ENCODE data around the gene MYLK.
A peak's percentile ranks its signal among the peaks of the same experiment; 100 is the strongest.

MYLK gene

DNA sequence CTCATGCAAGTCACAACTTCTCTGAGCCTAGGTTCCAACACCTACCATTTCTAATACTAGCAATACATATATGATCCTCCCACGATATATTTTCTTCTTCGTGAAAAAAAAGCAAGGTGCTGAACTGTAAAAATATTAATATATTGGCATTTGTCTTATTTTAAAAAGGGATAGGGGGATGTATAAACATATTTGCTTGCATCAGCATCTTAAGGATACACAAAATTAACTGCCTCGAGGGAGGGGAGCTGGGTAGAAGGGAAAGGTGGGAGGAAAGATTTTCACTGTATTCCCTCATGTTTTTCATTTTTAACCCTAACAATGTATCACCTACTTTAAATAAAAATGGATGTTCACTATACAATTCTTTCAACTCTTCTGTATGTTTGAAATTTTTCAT is 300.6 kb downstream of the MYLK start:
- Histone ChIP-seq H3K27me3 (replicated peaks; ENCODE audit: control insufficient read depth, insufficient read depth, low read length) (no peaks in the 10 kb centered on the region), H3K4me3 (replicated peaks; ENCODE audit: low read depth, low read length) (peak overlapping the region; percentile 87), H3K36me3 (ENCODE audit: control insufficient read depth, insufficient read depth, low read length) (peaks cover 3% of the 10 kb centered on the region)
- TF ChIP-seq, protein P1, sequence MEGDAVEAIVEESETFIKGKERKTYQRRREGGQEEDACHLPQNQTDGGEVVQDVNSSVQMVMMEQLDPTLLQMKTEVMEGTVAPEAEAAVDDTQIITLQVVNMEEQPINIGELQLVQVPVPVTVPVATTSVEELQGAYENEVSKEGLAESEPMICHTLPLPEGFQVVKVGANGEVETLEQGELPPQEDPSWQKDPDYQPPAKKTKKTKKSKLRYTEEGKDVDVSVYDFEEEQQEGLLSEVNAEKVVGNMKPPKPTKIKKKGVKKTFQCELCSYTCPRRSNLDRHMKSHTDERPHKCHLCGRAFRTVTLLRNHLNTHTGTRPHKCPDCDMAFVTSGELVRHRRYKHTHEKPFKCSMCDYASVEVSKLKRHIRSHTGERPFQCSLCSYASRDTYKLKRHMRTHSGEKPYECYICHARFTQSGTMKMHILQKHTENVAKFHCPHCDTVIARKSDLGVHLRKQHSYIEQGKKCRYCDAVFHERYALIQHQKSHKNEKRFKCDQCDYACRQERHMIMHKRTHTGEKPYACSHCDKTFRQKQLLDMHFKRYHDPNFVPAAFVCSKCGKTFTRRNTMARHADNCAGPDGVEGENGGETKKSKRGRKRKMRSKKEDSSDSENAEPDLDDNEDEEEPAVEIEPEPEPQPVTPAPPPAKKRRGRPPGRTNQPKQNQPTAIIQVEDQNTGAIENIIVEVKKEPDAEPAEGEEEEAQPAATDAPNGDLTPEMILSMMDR (IDR thresholded peaks at IDR 0.05; ENCODE audit: insufficient read depth, low read length, poor library complexity, severe bottlenecking), result no peak
- no peak for DNase-seq (ENCODE audit: extremely low read depth, insufficient read length)

DNA sequence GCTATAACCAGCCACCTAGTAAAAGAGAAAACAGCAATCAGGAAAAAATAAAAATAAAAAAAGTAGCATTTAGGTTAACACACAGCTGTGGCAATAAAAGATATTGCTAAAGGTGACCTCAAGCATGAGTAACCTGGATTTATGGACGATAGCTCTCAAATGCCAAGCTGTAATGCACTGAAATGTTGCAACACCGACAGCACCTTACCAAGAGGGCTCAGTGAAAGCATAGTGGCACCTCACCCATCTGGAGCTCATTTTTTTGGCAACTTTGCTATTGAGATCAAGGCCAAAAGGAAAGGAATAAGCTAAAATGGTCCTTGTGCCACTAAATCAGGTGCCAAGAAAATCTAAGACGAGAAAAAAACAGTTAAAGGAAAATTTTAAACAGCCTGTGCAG is 301.8 kb downstream of the MYLK start:
- DNase-seq (ENCODE audit: extremely low read depth, insufficient read length), result no peak
- Histone ChIP-seq H3K36me3 (ENCODE audit: control insufficient read depth, insufficient read depth, low read length) (peaks cover 3% of the 10 kb centered on the region), H3K4me3 (replicated peaks; ENCODE audit: low read depth, low read length) (no peak overlapping the region), H3K27me3 (replicated peaks; ENCODE audit: control insufficient read depth, insufficient read depth, low read length) (no peaks in the 10 kb centered on the region)
- TF ChIP-seq, protein P1 (IDR thresholded peaks at IDR 0.05; ENCODE audit: insufficient read depth, low read length, poor library complexity, severe bottlenecking), result no peak

- TF ChIP-seq, protein P1 (IDR thresholded peaks at IDR 0.05; ENCODE audit: insufficient read depth, low read length, poor library complexity, severe bottlenecking), result no peak
- Histone ChIP-seq H3K4me3 (replicated peaks; ENCODE audit: low read depth, low read length) (no peak overlapping the region), H3K27me3 (replicated peaks; ENCODE audit: control insufficient read depth, insufficient read depth, low read length) (no peaks in the 10 kb centered on the region), H3K36me3 (ENCODE audit: control insufficient read depth, insufficient read depth, low read length) (peaks cover 2% of the 10 kb centered on the region)
- DNase-seq (ENCODE audit: extremely low read depth, insufficient read length), result no peak
Measured at GRCh38 chr3:123576122-123576521, 308.0 kb downstream of the MYLK start.

DNA sequence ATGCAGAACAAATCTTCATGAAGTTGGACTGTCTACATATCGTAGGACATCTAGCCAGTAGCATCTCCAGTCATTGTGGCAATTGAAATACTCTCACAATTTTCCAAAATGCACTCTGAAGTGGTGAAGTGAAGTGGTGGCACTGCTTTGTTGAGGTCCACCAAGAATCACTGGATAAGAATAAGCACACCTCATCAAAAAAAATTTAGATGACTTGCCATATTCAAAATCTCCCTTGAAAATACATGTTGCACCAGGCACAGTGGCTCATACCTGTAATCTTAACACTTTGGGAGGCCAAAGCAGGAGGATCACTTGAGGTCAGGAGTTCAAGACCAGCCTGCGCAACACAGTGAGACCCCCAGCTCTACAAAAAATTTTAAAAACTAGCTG is 312.2 kb downstream of the MYLK start:
- no peak for DNase-seq (ENCODE audit: extremely low read depth, insufficient read length)
- TF ChIP-seq, protein P1 (IDR thresholded peaks at IDR 0.05; ENCODE audit: insufficient read depth, low read length, poor library complexity, severe bottlenecking), result no peak
- H3K4me3 ChIP-seq (replicated peaks; ENCODE audit: low read depth, low read length), result no peak overlapping the region
- H3K36me3 ChIP-seq (ENCODE audit: control insufficient read depth, insufficient read depth, low read length), result peaks cover 2% of the 10 kb centered on the region; the same call in 1 of the 2 replicates
- H3K27me3 ChIP-seq (replicated peaks; ENCODE audit: control insufficient read depth, insufficient read depth, low read length), result no peaks in the 10 kb centered on the region

DNA sequence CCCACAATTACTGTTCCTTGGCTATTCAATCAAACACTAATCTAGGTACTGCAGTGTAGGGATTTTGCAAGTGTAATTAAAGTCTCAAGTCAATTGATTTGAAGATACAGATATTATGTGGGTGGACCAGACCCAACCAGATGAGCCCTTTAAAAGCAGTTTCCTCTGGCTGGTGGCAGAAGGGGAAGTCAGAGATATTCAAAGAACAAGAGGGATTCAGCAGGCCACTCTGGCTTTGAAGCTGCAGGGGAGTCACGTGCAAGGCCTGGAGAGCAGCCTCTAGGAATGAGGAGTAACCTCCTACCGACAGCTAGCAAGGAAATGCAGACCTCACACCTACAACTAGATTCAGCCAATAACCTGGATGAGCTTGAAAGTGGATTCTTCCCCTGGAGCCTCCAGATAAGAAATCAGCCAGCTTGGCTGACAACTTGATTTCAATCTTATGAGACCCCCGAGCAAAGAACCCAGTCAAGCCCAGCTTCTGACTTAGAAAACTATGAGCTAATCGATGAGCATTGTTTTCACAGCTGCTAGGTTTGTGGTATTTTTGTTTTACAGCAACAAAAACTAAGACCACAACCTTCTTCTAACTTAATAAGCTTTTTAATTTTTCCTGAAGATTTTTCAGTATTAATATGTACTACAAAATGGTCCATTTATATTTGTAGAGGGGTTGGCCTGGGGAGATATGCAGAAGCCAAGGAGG is 312.7 kb downstream of the MYLK start:
- DNase-seq (ENCODE audit: extremely low read depth, insufficient read length), result no peak
- Histone ChIP-seq H3K4me3 (replicated peaks; ENCODE audit: low read depth, low read length) (no peak overlapping the region), H3K36me3 (ENCODE audit: control insufficient read depth, insufficient read depth, low read length) (peaks cover 4% of the 10 kb centered on the region), H3K27me3 (replicated peaks; ENCODE audit: control insufficient read depth, insufficient read depth, low read length) (no peaks in the 10 kb centered on the region)
- TF ChIP-seq, protein P1 (IDR thresholded peaks at IDR 0.05; ENCODE audit: insufficient read depth, low read length, poor library complexity, severe bottlenecking), result no peak

GRCh38 chr3:123568875-123569274 is 315.3 kb downstream of the MYLK start:
- TF ChIP-seq, protein P1 (IDR thresholded peaks at IDR 0.05; ENCODE audit: insufficient read depth, low read length, poor library complexity, severe bottlenecking), result no peak
- no peak overlapping the region for H3K4me3 ChIP-seq (replicated peaks; ENCODE audit: low read depth, low read length)
- DNase-seq (ENCODE audit: extremely low read depth, insufficient read length), result no peak
- no peaks in the 10 kb centered on the region for H3K27me3 ChIP-seq (replicated peaks; ENCODE audit: control insufficient read depth, insufficient read depth, low read length)
- peaks cover 6% of the 10 kb centered on the region for H3K36me3 ChIP-seq (ENCODE audit: control insufficient read depth, insufficient read depth, low read length)

All from GM06990 (cell line).